Skeletal muscle tissue (tissue), 4 donors: ENCODE results near the gene CDT1. TPM values are rescaled to one million over a fixed set of nuclear protein-coding genes. Genes with fewer than 3 reads are reported as not detected.
"Not testable (repeated sequence)": the region's sequence is repeated elsewhere in the genome, so short reads cannot be mapped to it uniquely, and the experiment has no call there.

ENCODE experiments used
- H3K27ac ChIP-seq: one replicate; pipeline ENCODE4 v1.7.0; 2013; ENCODE audit warnings: mild to moderate bottlenecking, low read depth, low read length, inconsistent platforms
- H3K27me3 ChIP-seq, 3 donors: one replicate each; pipeline ENCODE4 v1.7.0; 2013; ENCODE audit warnings: low read length in 3 of 3; ENCODE audit not compliant: control insufficient read depth in 3 of 3, insufficient read depth in 3 of 3
- H3K36me3 ChIP-seq, 3 donors: one replicate each; pipeline ENCODE4 v1.7.0; 2013; ENCODE audit warnings: low read length in 3 of 3; ENCODE audit not compliant: control insufficient read depth in 3 of 3, insufficient read depth in 3 of 3
- H3K4me1 ChIP-seq, 3 donors: one replicate each; pipeline ENCODE4 v1.7.0; 2013; ENCODE audit warnings: low read length in 3 of 3, mild to moderate bottlenecking in 3 of 3; ENCODE audit not compliant: control insufficient read depth in 3 of 3, insufficient read depth in 3 of 3
- H3K4me3 ChIP-seq, 3 donors: one replicate each; pipeline ENCODE4 v1.7.0; 2013; ENCODE audit warnings: low read length in 3 of 3
- H3K9ac ChIP-seq, 3 donors: one replicate each; pipeline ENCODE4 v1.7.0; 2013; ENCODE audit warnings: low read length in 3 of 3, mild to moderate bottlenecking in 3 of 3, moderate library complexity in 2 of 3, low read depth in 1 of 3
- H3K9me3 ChIP-seq, 3 donors: one replicate each; pipeline ENCODE4 v1.7.0; 2013; ENCODE audit warnings: low read length in 3 of 3; ENCODE audit not compliant: control insufficient read depth in 3 of 3
- total RNA-seq: library from RNA; depleted of rRNA; stranded (reverse); fragments of >200 nt; gene quantifications from one replicate; pipeline ENCODE4 v1.2.3, GENCODE V29; 2014
- donor health status: Osteomylitis.

The CDT1 gene
- total RNA-seq, 1 donor from 2014 or later: 6.3 TPM

DNA sequence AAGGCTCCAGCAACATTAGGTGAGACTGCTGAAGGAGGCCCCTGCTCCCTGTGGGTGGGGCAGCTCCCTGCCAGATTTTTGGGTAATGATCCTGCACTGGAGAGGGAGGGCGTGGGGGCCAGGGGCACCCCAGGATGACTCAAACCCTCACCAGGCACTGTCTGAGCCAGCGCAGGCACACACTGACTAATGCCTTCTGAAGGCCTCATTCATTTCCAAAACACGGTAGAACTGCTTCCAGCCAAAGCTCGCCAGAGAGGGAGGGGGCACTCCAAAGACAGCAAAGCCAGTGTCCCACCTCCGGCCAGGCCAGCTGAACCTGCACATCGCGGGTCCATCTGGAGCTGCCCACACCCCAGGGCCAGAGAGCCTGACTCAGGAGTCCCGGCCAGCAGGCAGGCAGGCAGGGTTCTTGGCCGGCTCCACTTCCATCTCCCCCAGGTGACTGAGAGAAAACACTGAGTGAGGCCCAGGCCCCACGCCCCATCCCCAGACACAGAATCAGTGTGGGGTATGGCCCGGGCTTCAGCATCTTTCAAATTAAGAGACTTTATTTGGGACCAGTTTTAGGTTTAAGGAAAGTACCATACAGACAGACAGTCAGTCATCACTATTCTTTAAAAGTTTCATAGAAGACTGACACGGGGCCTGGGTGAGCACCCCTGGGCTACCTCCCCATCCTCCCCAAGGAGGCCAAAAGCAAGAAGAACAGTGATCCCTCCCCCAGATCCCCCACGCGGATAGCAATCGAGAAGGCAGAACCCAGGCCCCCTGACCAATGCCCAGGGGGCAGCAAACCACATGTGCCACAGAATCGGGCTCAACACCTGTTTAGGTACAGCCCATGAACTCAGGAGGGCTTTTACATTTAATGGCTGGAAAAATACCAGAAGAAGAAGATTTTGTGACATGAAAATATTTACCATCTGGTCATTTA lies 20.9 kb upstream of the CDT1 start:
- H3K4me3 ChIP-seq: peak overlapping the region in 1 of 3 donors; percentile 30
- H3K4me1 ChIP-seq: peaks cover 20 to 44% (median 24%) of the 10 kb centered on the region in 3 donors
- no peaks in the 10 kb centered on the region for H3K9me3 ChIP-seq
- H3K27ac ChIP-seq: no peak overlapping the region
- H3K9ac ChIP-seq: peak overlapping the region in 2 of 3 donors; percentile 4 to 25
- H3K36me3 ChIP-seq: no peaks in the 10 kb centered on the region
- H3K27me3 ChIP-seq: peaks cover under 1 to 24% (median 8%) of the 10 kb centered on the region in 3 donors

DNA sequence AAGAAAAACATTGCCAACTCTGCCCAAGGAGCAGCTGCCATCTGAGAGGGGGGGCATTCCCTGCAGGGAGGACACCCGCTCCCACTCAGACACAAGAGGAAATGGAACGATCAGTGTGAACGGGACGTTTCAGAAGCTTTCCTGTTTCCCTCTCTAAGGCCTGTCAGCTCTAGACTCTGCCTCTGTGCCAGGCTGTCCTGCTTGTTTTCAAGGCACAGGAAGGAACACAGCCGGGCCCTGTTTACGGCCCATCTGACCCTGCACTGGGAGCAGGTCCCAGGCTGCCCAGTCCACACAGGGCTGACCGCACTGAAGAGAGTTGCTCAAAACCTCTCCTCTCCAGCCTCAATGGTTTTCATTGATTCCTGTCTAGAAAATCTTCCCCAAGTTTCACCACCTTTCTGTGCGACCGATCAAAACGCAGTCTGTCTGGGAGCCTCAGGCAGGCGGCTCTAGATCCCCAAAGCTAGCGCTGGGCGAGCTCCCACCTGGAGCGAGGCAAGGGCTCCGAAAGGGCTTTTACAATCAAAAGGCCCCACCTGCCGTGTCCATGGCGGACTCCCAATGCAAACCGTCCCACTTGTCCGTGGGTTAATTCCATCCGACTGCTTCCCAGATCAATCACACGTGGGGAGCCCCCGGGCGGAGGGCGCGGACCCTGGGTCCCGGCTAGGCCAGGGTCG lies 20.1 kb upstream of the CDT1 start:
- peaks cover 0 to 24% (median 11%) of the 10 kb centered on the region in 3 donors for H3K27me3 ChIP-seq
- H3K36me3 ChIP-seq: no peaks in the 10 kb centered on the region
- H3K4me1 ChIP-seq: peaks cover 20 to 44% (median 24%) of the 10 kb centered on the region in 3 donors
- H3K4me3 ChIP-seq: peak overlapping the region in 2 of 3 donors; percentile 30 to 61
- H3K27ac ChIP-seq: peak overlapping the region; percentile 60
- H3K9ac ChIP-seq: peak overlapping the region; percentile 4 to 45 (median 25)
- no peaks in the 10 kb centered on the region for H3K9me3 ChIP-seq

DNA sequence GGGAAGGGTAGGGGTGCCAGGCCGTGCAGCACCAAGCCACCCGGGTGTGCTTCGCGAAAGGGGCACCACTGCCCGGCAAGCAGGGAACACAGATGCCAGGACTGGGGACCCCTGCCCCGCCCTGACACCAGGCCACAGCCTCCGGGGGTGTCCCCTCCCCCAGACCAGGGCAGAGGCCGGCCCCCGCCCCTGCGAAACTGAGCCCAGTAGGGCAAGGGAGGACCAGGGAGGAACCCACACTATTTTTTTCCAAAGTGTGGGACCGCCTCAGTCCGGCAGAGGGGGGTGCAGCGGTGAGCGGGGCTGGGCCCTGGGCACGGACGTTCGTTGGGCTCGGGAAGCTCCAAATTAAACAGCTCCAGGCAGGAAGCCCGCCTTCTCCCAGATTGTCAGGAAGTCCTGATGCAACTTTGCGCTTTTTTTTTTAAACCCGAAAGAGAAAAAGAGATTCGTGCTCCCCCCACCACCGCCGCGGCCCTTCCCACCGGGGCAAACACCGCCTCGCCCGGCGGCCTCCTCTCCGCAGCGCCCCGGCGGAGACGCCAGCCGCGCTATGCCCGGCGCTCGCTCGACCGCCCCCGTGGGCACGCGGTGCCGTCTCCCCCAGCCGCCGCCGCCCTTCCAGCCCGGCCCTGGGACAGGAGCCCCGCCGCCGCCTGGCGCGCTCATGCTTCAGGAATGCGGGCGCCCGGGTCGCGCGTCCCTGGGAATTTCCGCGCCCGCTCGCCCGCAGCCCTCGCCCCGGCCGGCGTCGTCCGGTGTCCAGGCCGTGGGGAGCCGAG lies 19.3 kb upstream of the CDT1 start:
- H3K4me1 ChIP-seq: peaks cover 19 to 43% (median 23%) of the 10 kb centered on the region in 3 donors
- H3K9ac ChIP-seq: peak overlapping the region; percentile 20 to 53 (median 50)
- H3K9me3 ChIP-seq: no peaks in the 10 kb centered on the region
- peaks cover under 1 to 24% (median 7%) of the 10 kb centered on the region in 3 donors for H3K27me3 ChIP-seq
- H3K4me3 ChIP-seq: peak overlapping the region in 2 of 3 donors; percentile 52 to 61
- peak overlapping the region; percentile 60 for H3K27ac ChIP-seq
- H3K36me3 ChIP-seq: no peaks in the 10 kb centered on the region

DNA sequence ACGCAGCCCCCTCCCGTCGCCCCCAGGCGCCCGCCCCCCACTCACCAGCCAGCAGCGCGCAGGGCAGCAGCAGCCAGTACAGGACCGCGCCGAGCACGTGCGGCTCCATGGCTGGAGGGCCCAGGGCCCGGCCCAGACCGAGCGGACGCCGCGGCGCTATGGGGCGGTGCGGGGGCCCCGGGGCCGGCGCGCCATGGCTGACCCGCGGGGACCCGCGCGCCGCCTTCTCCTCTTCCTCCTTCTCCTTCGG lies 18.8 kb upstream of the CDT1 start:
- Histone ChIP-seq H3K4me1 (peaks cover 14 to 38% (median 18%) of the 10 kb centered on the region in 3 donors), H3K9me3 (no peaks in the 10 kb centered on the region), H3K4me3 (peak overlapping the region in 1 of 3 donors; percentile 61), H3K36me3 (no peaks in the 10 kb centered on the region), H3K27ac (peak overlapping the region; percentile 7), H3K27me3 (peaks cover 5 to 21% (median 7%) of the 10 kb centered on the region in 3 donors), H3K9ac (peak overlapping the region in 1 of 3 donors; percentile 50)

DNA sequence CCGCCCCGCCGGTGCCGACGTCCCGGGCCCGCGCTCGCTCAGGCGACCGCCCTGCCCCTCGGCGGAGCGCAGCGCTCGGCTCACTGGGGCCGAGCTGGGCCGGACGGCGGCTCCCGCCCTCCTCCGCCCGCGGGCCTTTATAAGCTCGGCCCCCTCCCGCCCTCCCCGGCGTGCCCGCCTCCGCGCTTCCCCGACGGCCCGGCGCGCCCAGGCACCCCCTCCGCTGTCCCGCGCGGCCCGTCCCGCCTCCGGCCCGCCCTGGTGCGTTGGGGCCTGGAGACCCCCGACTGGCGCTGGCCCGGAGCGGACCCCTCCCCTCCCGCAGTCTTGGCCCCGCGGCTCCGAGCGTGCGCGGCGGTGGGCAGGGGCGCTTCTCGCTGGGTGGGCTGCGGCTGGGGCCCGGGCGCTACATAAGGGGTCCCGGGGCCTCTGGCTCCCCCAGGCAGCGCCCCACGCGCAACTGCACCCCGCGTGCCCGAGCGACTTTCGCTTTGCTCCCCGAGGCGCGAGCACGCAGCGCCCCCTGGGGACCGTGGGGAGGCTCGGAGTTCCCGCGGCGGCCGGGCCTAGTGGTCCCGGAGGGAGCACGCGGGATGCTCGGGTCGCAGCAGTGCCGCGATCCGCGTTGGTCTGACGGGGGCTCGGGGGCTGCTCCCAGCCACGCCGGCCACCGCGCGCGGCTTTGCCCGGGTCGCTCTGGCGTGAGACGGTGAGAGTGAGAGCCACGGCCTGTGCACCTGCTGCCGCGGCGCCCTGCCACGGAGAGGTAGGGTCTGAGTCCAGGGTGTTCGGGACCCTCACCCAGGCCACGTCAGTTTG lies 18.3 kb upstream of the CDT1 start, which contains the start of gene PIEZO1:
PIEZO1 (minus strand) TSS at position 115 of the 819 bp plus-strand sequence. CDS start 256 bp downstream, outside the sequence.
- H3K27ac ChIP-seq: peak within 1 kb of the TSS; percentile 60
- H3K4me1 ChIP-seq: peaks cover 10 to 33% (median 13%) of the 10 kb centered on the region in 3 donors
- H3K9me3 ChIP-seq: no peaks in the 10 kb centered on the region
- H3K9ac ChIP-seq: peak within 1 kb of the TSS; percentile 20 to 53 (median 50)
- peak within 1 kb of the TSS in 2 of 3 donors; percentile 61 to 67 for H3K4me3 ChIP-seq
- no peaks in the 10 kb centered on the region for H3K36me3 ChIP-seq
- peaks cover 7 to 22% (median 8%) of the 10 kb centered on the region in 3 donors for H3K27me3 ChIP-seq

DNA sequence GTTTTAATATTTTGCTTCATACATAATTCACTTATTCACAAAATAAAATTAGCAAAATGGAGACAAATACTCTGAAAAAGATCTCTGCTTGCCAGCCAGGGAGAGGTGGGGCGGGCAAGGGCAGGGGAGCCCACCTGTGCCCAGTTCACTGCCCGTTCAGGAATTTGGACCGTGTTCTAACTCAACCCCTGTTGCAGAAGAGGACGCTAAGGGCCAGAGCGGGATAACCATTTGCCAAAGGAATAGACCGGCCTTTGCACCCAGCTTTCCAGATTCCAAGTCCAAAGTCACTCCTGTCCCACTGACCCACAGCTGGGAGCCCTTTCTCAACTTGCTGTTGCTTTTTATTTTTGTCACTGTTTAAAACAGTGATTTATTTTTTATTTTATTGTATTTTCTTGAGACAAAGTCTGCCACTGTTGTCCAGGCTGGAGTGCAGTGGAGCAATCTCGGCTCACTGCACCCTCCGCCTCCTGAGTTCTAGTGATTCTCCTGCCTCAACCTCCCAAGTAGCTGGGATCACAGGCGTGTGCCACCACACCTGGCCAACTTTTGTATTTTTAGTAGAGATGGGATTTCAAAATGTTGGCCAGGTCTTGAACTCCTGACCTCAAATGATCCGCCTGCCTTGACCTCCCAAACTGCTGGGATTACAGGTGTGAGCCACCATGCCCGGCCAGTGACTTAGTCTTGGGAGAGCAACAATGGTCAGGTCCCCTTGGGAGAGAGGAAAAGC lies 15.8 kb upstream of the CDT1 start:
- Histone ChIP-seq H3K27ac (no peak overlapping the region), H3K36me3 (no peaks in the 10 kb centered on the region), H3K9ac (no peak overlapping the region), H3K9me3 (no peaks in the 10 kb centered on the region), H3K4me1 (peaks cover 7 to 10% (median 10%) of the 10 kb centered on the region in 3 donors), H3K4me3 (no peak overlapping the region), H3K27me3 (peaks cover 25 to 36% (median 26%) of the 10 kb centered on the region in 3 donors)

DNA sequence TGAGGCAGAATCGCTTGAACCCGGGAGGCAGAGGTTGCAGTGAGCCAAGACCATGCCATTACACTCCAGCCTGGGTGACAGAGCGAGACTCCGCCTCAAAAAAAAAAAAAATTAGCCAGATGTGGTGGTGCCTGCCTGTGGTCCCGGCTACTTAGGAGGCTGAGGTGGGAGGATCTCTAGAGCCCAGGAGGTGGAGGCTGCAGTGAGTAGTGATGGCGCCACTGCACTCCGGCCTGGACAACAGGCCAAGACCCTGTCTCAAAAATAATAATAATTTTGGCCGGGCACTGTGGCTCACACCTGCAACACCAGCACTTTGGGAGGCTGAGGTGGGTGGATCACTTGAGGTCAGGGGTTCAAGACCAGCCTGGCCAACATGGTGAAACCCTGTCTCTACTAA lies 14.8 kb upstream of the CDT1 start:
- not testable (repeated sequence) for H3K27ac ChIP-seq, H3K9me3 ChIP-seq, H3K4me1 ChIP-seq, H3K36me3 ChIP-seq, H3K4me3 ChIP-seq, H3K9ac ChIP-seq
- peaks cover 33 to 37% (median 35%) of the 10 kb centered on the region in 3 donors for H3K27me3 ChIP-seq

DNA sequence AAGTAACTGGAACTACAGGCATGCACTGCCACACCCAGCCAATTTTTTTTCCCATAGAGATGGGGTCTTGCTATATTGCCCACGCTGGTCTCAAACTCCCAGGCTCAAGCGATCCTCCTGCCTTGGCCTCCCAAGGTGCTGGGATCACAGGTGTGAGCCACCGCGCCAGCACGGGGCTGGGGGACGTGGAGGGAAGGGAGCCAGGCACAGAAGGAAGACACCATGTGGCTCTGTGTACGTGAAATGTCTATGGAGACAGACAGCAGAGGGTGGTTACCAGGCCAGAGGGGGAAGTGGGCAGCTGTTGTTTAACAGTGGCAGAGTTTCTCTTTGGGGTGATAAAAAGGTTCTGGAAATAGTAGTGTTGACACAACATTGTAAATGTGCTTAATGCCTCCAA lies 14.0 kb upstream of the CDT1 start:
- no peak overlapping the region for H3K4me3 ChIP-seq
- H3K9ac ChIP-seq: no peak overlapping the region
- H3K27ac ChIP-seq: no peak overlapping the region
- peaks cover 0 to 4% (median 0%) of the 10 kb centered on the region in 3 donors for H3K4me1 ChIP-seq
- H3K27me3 ChIP-seq: peaks cover 33 to 37% (median 34%) of the 10 kb centered on the region in 3 donors
- H3K9me3 ChIP-seq: no peaks in the 10 kb centered on the region
- H3K36me3 ChIP-seq: no peaks in the 10 kb centered on the region
